K562 treated with DMSO at 1 percent for 24 hours (cell line): ENCODE data around the gene ST8SIA5. TPM values are rescaled to one million over a fixed set of nuclear protein-coding genes. Genes with fewer than 3 reads are reported as not detected.

Experiments
- total RNA-seq: library from RNA; unstranded; fragments of 300-600 nt; gene quantifications from 2 replicates; pipeline ENCODE4 v1.2.3, GENCODE V29; 2022; ENCODE audit warnings: low read depth; ENCODE audit not compliant: insufficient read depth

ST8SIA5 gene, protein sequence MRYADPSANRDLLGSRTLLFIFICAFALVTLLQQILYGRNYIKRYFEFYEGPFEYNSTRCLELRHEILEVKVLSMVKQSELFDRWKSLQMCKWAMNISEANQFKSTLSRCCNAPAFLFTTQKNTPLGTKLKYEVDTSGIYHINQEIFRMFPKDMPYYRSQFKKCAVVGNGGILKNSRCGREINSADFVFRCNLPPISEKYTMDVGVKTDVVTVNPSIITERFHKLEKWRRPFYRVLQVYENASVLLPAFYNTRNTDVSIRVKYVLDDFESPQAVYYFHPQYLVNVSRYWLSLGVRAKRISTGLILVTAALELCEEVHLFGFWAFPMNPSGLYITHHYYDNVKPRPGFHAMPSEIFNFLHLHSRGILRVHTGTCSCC
- total RNA-seq = 0.58 TPM in 1 of 2 replicates, not detected in the other

DNA sequence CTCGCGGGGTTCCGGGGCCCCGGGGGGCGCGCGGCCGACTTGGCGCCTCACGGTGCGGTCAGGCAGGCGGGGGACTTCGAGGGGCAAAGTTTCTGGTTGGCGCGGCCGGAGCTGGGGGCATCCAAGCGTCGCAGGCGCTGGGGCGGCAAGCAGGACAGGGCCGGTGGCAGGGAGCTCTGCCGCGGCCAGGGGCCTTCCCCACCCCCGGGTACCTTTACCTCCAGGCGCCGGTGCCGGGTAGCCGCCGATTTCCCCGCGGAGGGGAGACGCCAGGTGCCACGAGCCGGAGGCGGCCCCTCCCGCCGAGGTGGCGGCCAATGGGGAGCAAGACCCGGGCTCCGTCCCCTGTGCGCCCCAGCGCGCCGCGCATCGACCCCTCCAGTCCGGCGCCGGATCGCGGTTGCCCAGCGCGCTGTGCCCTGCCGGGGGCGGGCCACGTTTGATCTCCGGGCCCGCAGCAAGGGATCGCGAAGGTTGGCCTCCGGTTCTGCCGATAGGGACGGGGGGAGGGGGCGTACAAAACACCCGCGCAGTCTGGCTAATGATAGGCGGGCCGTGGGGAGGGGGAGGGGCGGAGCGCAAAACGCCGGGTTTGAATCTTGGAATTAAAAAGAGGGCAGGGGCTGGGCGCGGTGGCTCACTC is at the start of gene ST8SIA5:
TSS of gene ST8SIA5 (minus strand) at position 495 of the 643 bp plus-strand sequence. CDS start 545 bp downstream, outside the sequence.

DNA sequence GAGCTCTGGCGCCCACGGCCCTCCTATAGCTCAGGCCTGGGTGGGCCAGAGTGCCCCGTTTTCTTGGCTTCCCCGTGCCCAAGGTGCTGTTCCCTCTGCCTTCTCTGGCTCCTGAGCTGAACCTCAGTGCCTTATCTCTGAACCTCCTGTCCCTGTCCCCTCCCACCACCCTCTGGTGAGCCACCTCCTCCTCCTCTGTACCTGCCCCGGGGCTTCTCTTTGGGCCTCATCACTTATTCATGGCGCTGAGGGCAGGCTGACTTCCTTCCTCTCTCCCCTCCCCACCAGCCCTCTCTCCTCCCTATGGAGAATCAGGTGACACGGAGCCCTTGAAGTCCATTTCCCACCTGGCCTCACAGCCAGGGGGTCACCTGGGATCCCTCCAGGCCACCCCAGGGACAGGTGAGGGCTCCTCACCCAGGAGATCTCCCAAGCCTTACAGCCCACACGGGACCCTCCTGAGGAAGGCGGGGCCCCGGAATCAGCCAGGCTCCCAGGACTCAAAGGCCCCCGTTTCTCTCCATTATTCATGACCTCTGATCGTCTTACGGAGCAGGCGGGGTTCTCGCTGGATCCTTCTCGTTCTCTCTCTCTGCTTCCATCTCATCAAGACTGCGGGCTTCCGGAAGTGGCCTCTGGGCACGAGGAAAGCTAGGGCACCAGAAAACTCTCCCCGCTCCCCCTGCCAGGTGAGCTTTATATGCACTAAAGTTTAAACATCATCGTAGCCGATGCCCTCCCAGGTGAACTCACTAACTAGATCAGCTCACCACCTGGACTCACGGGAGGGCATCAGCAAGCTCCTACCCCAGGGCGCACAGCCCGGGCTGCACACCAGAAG is 99.5 kb downstream of the ST8SIA5 start, which contains the start of gene LOXHD1:
TSS of gene LOXHD1 (minus strand) at position 106 of the 841 bp plus-strand sequence. CDS start 187 bp downstream, outside the sequence.

Other genes with a start within 250 kb of the ST8SIA5 start
- gene LOXHD1, start 99.8 kb downstream of the ST8SIA5 start, total RNA-seq = not detected in 2 replicates
- gene PIAS2, start 160.5 kb upstream of the ST8SIA5 start, total RNA-seq = 7.7 and 9.1 TPM in 2 replicates
- gene KATNAL2, start 160.5 kb upstream of the ST8SIA5 start, total RNA-seq = 0.73 and 2.0 TPM in 2 replicates